Activated naive CD4-positive, alpha-beta T cell (primary cell): ENCODE data around the gene TFAM.

ENCODE experiments used
- DNase-seq, 4 experiments: peaks; one replicate each; lab custom pipeline; 2025; lab: John Stamatoyannopoulos, UW

TFAM gene

GRCh38 chr10:58433571-58433970 is 48.4 kb downstream of the TFAM start:
- DNase-seq = no peak

- DNase-seq = no peak
Measured at GRCh38 chr10:58435297-58435985, 50.2 kb downstream of the TFAM start.

- no peak for DNase-seq
Measured at GRCh38 chr10:58436071-58436470, 50.9 kb downstream of the TFAM start.

- no peak for DNase-seq
Measured at GRCh38 chr10:58438340-58438871, 53.2 kb downstream of the TFAM start.

GRCh38 chr10:58438986-58439385 is 53.8 kb downstream of the TFAM start:
- DNase-seq = no peak

- no peak for DNase-seq
Measured at GRCh38 chr10:58439632-58440364, 54.6 kb downstream of the TFAM start.

GRCh38 chr10:58440484-58440883 is 55.3 kb downstream of the TFAM start:
- no peak for DNase-seq

GRCh38 chr10:58444321-58444720 is 59.1 kb downstream of the TFAM start:
- DNase-seq = no peak

- DNase-seq = no peak
Measured at GRCh38 chr10:58444876-58445275, 59.7 kb downstream of the TFAM start.

- no peak for DNase-seq
Measured at GRCh38 chr10:58448121-58448935, 63.1 kb downstream of the TFAM start.
